H9 (cell line): ENCODE results near the gene PTK7. TPM values are rescaled to one million over a fixed set of nuclear protein-coding genes. Genes with fewer than 3 reads are reported as not detected.

Experiments used
- DNase-seq: peaks from one replicate; pipeline ENCODE4 v3.0.0-alpha.2; 2017
- H2AFZ ChIP-seq: one replicate; pipeline ENCODE4 v1.6.1; 2013; ENCODE audit warnings: mild to moderate bottlenecking, low read length, control low read depth, moderate library complexity
- H2AK5ac ChIP-seq: 2 replicates; pipeline ENCODE4 v1.6.1; 2013; ENCODE audit warnings: low read length, control low read depth, mixed read lengths; ENCODE audit not compliant: insufficient read length
- H2BK120ac ChIP-seq: one replicate; pipeline ENCODE4 v1.6.1; 2013; ENCODE audit warnings: low read depth, mild to moderate bottlenecking, low read length, control low read depth, inconsistent platforms; ENCODE audit not compliant: poor library complexity, severe bottlenecking
- H2BK12ac ChIP-seq: 2 replicates; pipeline ENCODE4 v1.6.1; 2013; ENCODE audit warnings: low read length, control low read depth, mixed read lengths, low read depth; ENCODE audit not compliant: insufficient read length
- H2BK15ac ChIP-seq: 2 replicates; pipeline ENCODE4 v1.6.1; 2013; ENCODE audit warnings: low read depth, low read length, control low read depth
- H2BK20ac ChIP-seq: one replicate; pipeline ENCODE4 v1.6.1; 2013; ENCODE audit warnings: low read depth, mild to moderate bottlenecking, low read length, control low read depth, inconsistent platforms; ENCODE audit not compliant: poor library complexity, severe bottlenecking
- H2BK5ac ChIP-seq: 2 replicates; pipeline ENCODE4 v1.6.1; 2013; ENCODE audit warnings: low read length, control low read depth, mixed read lengths; ENCODE audit not compliant: insufficient read length
- H3K14ac ChIP-seq: 2 replicates; pipeline ENCODE4 v1.6.1; 2013; ENCODE audit warnings: low read length, control low read depth; ENCODE audit not compliant: insufficient read depth
- H3K18ac ChIP-seq: 2 replicates; pipeline ENCODE4 v1.6.1; 2013; ENCODE audit warnings: low read depth, mild to moderate bottlenecking, mixed read lengths, low read length, control low read depth; ENCODE audit not compliant: insufficient read length
- H3K23ac ChIP-seq: 2 replicates; pipeline ENCODE4 v1.6.1; 2013; ENCODE audit warnings: low read length, control low read depth, mixed read lengths, low read depth; ENCODE audit not compliant: insufficient read length
- H3K23me2 ChIP-seq: 2 replicates; pipeline ENCODE4 v1.6.1; 2013; ENCODE audit warnings: low read depth, mild to moderate bottlenecking, mixed read lengths, low read length, control low read depth; ENCODE audit not compliant: insufficient read length, poor library complexity, severe bottlenecking
- H3K27ac ChIP-seq: 2 replicates; pipeline ENCODE4 v1.5.1; 2013; ENCODE audit warnings: low read length, control low read depth, mixed read lengths, low read depth; ENCODE audit not compliant: insufficient read length
- H3K27me3 ChIP-seq: 2 replicates; pipeline ENCODE4 v1.6.1; 2013; ENCODE audit warnings: low read length, control low read depth, inconsistent platforms; ENCODE audit not compliant: insufficient read depth
- H3K4ac ChIP-seq: 2 replicates; pipeline ENCODE4 v1.6.1; 2013; ENCODE audit warnings: low read depth, mild to moderate bottlenecking, control low read depth, inconsistent platforms, low read length, moderate library complexity
- H3K4me1 ChIP-seq: 2 replicates; pipeline ENCODE4 v1.6.1; 2013; ENCODE audit warnings: low read length, control low read depth, inconsistent platforms; ENCODE audit not compliant: insufficient read depth
- H3K4me2 ChIP-seq: 2 replicates; pipeline ENCODE4 v1.6.1; 2013; ENCODE audit warnings: low read length, control low read depth, mixed read lengths; ENCODE audit not compliant: insufficient read length, insufficient read depth
- H3K56ac ChIP-seq: 2 replicates; pipeline ENCODE4 v1.6.1; 2013; ENCODE audit warnings: low read depth, mild to moderate bottlenecking, mixed read lengths, low read length, control low read depth; ENCODE audit not compliant: insufficient read length
- H3K79me1 ChIP-seq: 2 replicates; pipeline ENCODE4 v1.6.1; 2013; ENCODE audit warnings: low read depth, mild to moderate bottlenecking, moderate library complexity, low read length, control low read depth, inconsistent platforms; ENCODE audit not compliant: insufficient read depth, poor library complexity, severe bottlenecking
- H3K79me2 ChIP-seq: 2 replicates; pipeline ENCODE4 v1.6.1; 2013; ENCODE audit warnings: low read length, control low read depth, inconsistent platforms; ENCODE audit not compliant: insufficient read depth
- H3K9ac ChIP-seq: 2 replicates; pipeline ENCODE4 v1.6.1; 2013; ENCODE audit warnings: low read length, control low read depth, mixed read lengths; ENCODE audit not compliant: insufficient read length; ENCODE audit errors: extremely low read depth
- H3K9me3 ChIP-seq: one replicate; pipeline ENCODE4 v1.6.1; 2013; ENCODE audit warnings: low read depth, low read length, inconsistent platforms; ENCODE audit not compliant: control insufficient read depth
- H3T11ph ChIP-seq: one replicate; pipeline ENCODE4 v1.6.1; 2013; ENCODE audit warnings: mild to moderate bottlenecking, low read length, control low read depth, inconsistent platforms
- H4K20me1 ChIP-seq: one replicate; pipeline ENCODE4 v1.6.1; 2013; ENCODE audit not compliant: control insufficient read depth, insufficient read length, insufficient read depth
- H4K5ac ChIP-seq: 2 replicates; pipeline ENCODE4 v1.6.1; 2013; ENCODE audit warnings: low read depth, mild to moderate bottlenecking, mixed read lengths, low read length, control low read depth; ENCODE audit not compliant: insufficient read length
- H4K8ac ChIP-seq: replicated peaks from 2 replicates; pipeline ENCODE4 v1.6.1; 2013; ENCODE audit warnings: low read length, control low read depth, mixed read lengths, low read depth; ENCODE audit not compliant: insufficient read length
- H4K91ac ChIP-seq: 2 replicates; pipeline ENCODE4 v1.6.1; 2013; ENCODE audit warnings: low read depth, mild to moderate bottlenecking, moderate library complexity, mixed read lengths, low read length, control low read depth; ENCODE audit not compliant: insufficient read length
- H3K27ac Mint-ChIP-seq, 3 experiments: 2 replicates in 2 of 3; 3 replicates in 1 of 3; pipeline ENCODE4 v1.8.0; 2020 to 2021; ENCODE audit warnings: mixed read lengths in 3 of 3, mild to moderate bottlenecking in 1 of 3, moderate library complexity in 1 of 3
- H3K27me3 Mint-ChIP-seq: 2 replicates; pipeline ENCODE4 v1.8.0; 2021; ENCODE audit warnings: low read depth, mild to moderate bottlenecking, moderate library complexity, mixed read lengths
- H3K36me3 Mint-ChIP-seq, 3 experiments: 2 replicates in 2 of 3; 3 replicates in 1 of 3; pipeline ENCODE4 v1.8.0; 2020 to 2021; ENCODE audit warnings: low read depth in 3 of 3, mixed read lengths in 3 of 3; ENCODE audit not compliant: insufficient read depth in 1 of 3
- H3K4me1 Mint-ChIP-seq, 2 experiments: 2 replicates each; pipeline ENCODE4 v1.8.0; 2020; ENCODE audit warnings: mixed read lengths in 2 of 2
- H3K4me3 Mint-ChIP-seq, 2 experiments: 2 replicates in 1 of 2; 3 replicates in 1 of 2; pipeline ENCODE4 v1.8.0; 2020 to 2021; ENCODE audit warnings: mild to moderate bottlenecking in 2 of 2, mixed read lengths in 2 of 2, moderate library complexity in 1 of 2
- H3K9me3 Mint-ChIP-seq, 2 experiments: 2 replicates in 1 of 2; 3 replicates in 1 of 2; pipeline ENCODE4 v1.8.0; 2020; ENCODE audit warnings: mild to moderate bottlenecking in 2 of 2, mixed read lengths in 2 of 2, moderate library complexity in 1 of 2
- CTCF ChIP-seq: fragments of 200-600 bp; sonication (generic); conservative IDR thresholded peaks from 3 replicates; pipeline ENCODE4 v1.8.0; 2021; ENCODE audit warnings: antibody characterized with exemption, mild to moderate bottlenecking
- WGBS: extraction: QIAGEN DNeasy Blood & Tissue Kit; methylation state at CpG from one replicate; pipeline ENCODE4 v1.1.7; 2013; ENCODE audit warnings: missing lambda C conversion rate, low lambda C conversion rate, mixed read lengths; ENCODE audit not compliant: insufficient read length; ENCODE audit errors: extremely low coverage; 5-methylcytosine and 5-hydroxymethylcytosine counted together
- total RNA-seq: library from RNA; stranded (reverse); gene quantifications from 2 replicates; pipeline ENCODE4 v1.2.1, GENCODE V29; 2021

Gene PTK7
- total RNA-seq, 1 experiment from 2014 or later: 128 TPM

DNA sequence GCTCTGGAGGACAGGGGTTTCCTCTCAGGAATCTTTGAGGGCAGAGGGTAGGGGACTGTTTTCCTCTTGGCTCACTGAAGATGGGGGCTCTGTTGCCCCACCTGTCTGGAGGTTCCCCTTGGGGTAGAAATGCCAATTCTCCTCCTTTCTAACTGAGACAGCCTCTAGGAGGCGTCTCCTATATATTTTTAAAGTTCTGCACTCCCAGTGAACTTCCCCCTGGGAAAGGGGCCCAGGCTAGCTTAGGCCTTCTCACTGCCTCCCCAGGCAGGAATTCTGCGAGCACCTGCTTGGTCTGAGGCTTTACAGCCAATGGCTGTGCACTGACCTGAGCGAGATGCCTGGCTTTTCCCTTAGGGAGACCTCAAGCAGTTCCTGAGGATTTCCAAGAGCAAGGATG is 70.1 kb downstream of the PTK7 start:
- no peak overlapping the region for H3K4me2 ChIP-seq
- no peak overlapping the region for H3K4ac ChIP-seq
- H3K18ac ChIP-seq: no peak overlapping the region
- no peak overlapping the region for H4K8ac ChIP-seq
- no peak overlapping the region for H3K23ac ChIP-seq
- no peak overlapping the region for H2BK120ac ChIP-seq
- H3K79me2 ChIP-seq: no peaks in the 10 kb centered on the region
- no CpG with 5 or more reads among the region's 3 CpGs for WGBS
- no peak overlapping the region for H2AFZ ChIP-seq
- no peak overlapping the region for H4K5ac ChIP-seq
- H3K9me3 Mint-ChIP-seq: no peaks in the 10 kb centered on the region
- no peak for TF ChIP-seq CTCF
- no peaks in the 10 kb centered on the region for H3K27me3 Mint-ChIP-seq
- no peaks in the 10 kb centered on the region for H3K79me1 ChIP-seq
- no peak overlapping the region for H3K27ac Mint-ChIP-seq
- H3K23me2 ChIP-seq: no peaks in the 10 kb centered on the region
- no peak overlapping the region for H3K9ac ChIP-seq
- no peak overlapping the region for H2BK15ac ChIP-seq
- peaks cover 10% of the 10 kb centered on the region in 2 experiments for H3K4me1 Mint-ChIP-seq
- H3K14ac ChIP-seq: no peak overlapping the region
- H3K4me1 ChIP-seq: no peaks in the 10 kb centered on the region
- no peak overlapping the region for H2BK5ac ChIP-seq
- DNase-seq: no peak
- no peak overlapping the region for H4K91ac ChIP-seq
- no peaks in the 10 kb centered on the region for H3K27me3 ChIP-seq
- peaks cover 10 to 36% (median 29%) of the 10 kb centered on the region in 3 experiments for H3K36me3 Mint-ChIP-seq
- no peaks in the 10 kb centered on the region for H4K20me1 ChIP-seq
- no peak overlapping the region for H2AK5ac ChIP-seq
- no peak overlapping the region for H3K56ac ChIP-seq
- H3K9me3 ChIP-seq: no peaks in the 10 kb centered on the region
- no peak overlapping the region for H3K27ac ChIP-seq
- H3K4me3 Mint-ChIP-seq: no peak overlapping the region
- H3T11ph ChIP-seq: no peak overlapping the region
- H2BK20ac ChIP-seq: no peak overlapping the region
- H2BK12ac ChIP-seq: no peak overlapping the region
